Muscle of back (tissue), 11 donors: ENCODE measurements around the gene TTC28. TPM values are rescaled to one million over a fixed set of nuclear protein-coding genes. Genes with fewer than 3 reads are reported as not detected.

Experiments used
- DNase-seq, 3 donors: peaks; one replicate each; pipeline versions ENCODE4 v3.0.0 to v3.0.0-alpha.2; 2013
- polyA plus RNA-seq, 10 donors: library from polyadenylated mRNA; unstranded; fragments of 120-200 nt; gene quantifications; one replicate each; pipeline ENCODE4 v1.2.1, GENCODE V29; 2013; ENCODE audit not compliant: insufficient read length in 10 of 10

Gene TTC28
- polyA plus RNA-seq, 10 donors: 21.0 to 29.9 (median 24.9) TPM

DNA sequence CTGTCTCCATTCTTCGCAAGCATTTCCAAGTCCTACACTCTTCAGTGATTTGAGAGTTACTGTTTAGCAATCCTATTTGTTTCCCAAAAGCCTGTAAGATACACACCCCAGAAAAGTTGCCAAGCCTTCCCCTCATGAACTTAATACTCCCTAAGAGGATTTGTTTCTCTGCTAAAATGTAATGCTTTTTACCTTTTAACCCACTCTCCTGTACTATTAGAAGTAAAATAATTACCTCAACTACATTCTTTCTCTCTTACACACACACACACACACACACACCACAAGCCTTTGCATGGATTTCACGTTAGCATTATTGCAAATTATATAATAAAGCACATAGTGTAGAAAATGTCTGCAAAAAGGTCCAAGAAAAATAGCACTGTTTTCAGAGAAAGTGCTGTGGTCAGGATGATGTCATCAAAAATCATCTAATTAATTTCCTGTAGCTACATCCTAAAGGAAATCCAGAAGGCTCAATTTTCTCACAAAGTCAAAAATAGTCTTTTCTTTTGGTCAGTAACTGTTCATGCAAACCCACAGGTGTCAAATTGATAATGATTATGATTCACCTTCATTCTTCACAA, 396.5 kb downstream of the TTC28 start:
- peak; percentile 48 to 89 (median 77) for DNase-seq

GRCh38 chr22:28282405-28283067, 397.1 kb downstream of the TTC28 start:
- peak in 1 of 3 donors; percentile 19 for DNase-seq

- DNase-seq: no peak
Measured at GRCh38 chr22:28279888-28280287, 399.8 kb downstream of the TTC28 start.

DNA sequence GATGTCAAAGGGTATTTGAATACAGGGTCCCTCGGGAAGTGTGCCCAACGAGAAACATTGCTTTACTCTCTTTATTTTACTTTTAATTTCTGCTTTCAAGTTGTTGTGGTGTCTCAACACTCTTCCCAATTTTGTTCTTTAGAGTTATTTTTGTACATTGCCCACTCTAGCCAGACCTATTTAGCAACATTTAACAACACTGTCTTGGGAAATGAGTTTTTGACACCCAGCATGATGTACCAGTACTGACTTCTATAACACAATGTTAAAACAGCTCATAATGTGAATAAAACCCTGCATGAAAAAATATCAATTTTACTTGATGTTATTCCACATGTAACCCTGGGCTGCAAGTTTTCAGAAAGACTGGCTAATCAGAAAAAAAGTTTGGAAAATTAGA, 410.4 kb downstream of the TTC28 start:
- no peak for DNase-seq

GRCh38 chr22:28268850-28269249, 410.8 kb downstream of the TTC28 start:
- peak in 2 of 3 donors; percentile 36 to 37 for DNase-seq

DNA sequence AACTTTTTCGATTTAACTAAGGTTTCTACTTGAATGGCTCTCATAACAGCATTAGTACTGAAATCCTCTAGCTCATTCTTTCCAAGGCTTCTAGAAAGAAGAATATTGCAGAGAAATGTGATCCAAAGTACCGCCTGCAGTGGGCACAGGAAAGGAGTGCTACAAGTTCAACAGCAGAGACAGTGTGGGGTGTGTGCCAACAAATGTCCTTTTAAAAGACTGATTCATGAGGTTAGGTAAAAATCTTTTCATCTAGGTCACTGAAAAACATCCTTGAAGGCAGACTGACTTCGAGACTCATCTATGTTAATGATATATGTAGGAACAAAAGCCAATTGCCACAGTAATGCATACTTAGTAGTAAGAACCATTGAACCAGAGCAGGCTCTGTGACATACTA, 411.5 kb downstream of the TTC28 start:
- DNase-seq: peak in 1 of 3 donors; percentile 49

DNA sequence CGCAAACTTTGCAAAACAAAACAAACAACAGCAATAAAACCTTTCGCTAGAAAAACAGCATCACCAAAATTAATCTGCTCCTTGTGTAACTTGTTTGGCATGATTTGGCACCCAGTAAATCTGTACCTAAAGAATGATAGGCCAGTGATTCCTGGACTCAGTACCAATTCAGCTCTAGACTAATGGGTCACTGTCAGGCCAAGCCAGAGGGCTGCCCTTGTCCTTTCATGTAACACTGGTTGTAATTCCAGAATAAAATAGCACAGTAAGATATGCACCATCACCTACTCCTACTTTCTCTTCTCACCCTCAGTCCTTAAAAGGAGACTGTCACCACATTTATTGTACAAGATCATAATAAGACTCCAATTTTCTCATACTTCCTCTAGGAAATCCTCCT, 419.0 kb downstream of the TTC28 start:
- DNase-seq: no peak

- DNase-seq: peak in 1 of 3 donors; percentile 49
Measured at GRCh38 chr22:28259774-28260312, 419.8 kb downstream of the TTC28 start.

- no peak for DNase-seq
Measured at GRCh38 chr22:28254396-28254795, 425.2 kb downstream of the TTC28 start.

DNA sequence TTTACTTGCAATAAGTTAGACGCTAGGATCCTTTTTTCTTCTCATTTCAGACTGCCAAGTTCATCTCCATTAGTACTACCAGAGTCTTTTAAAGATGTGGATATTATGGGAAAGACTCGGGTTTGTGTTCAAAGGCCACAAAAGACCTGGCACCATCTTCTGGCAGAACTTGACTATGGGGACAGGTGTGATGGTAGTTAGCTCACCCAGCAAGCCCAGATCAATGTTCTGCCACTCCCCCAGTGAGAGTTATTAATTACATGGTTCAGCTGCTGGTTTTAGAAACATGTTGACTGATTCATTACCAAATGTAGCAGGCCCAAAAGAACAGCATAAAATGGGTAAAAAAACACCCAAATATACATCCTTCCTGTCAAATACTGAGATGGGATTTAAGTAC, 427.1 kb downstream of the TTC28 start:
- no peak for DNase-seq

- DNase-seq: no peak
Measured at GRCh38 chr22:28250036-28250695, 429.5 kb downstream of the TTC28 start.

GRCh38 chr22:28249402-28249801, 430.2 kb downstream of the TTC28 start:
- no peak for DNase-seq

GRCh38 chr22:28247667-28248363, 431.8 kb downstream of the TTC28 start:
- peak in 1 of 3 donors; percentile 32 for DNase-seq

DNA sequence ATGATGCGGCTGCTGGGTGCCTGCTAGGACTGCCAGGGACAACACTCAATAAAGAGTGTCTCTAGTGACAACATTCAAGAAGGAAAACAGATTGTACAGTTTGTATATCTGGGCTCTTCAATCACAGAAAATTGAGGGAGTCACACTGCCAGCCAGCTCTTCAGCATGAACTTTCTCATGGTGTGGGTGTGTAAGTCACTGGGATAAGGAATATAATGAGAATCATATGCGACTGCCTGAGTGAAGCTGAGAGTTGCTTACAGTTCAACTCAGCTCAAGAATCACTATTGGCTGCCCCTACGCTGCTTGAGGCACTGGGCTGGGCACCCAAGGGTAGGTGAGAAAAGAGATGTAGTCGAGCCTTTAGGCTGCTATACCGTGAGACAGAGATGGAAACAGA, 432.5 kb downstream of the TTC28 start:
- peak in 1 of 3 donors; percentile 52 for DNase-seq

GRCh38 chr22:28246397-28246796, 433.2 kb downstream of the TTC28 start:
- peak in 1 of 3 donors; percentile 81 for DNase-seq

- no peak for DNase-seq
Measured at GRCh38 chr22:28245579-28246224, 433.9 kb downstream of the TTC28 start.

- DNase-seq: no peak
Measured at GRCh38 chr22:28244757-28245156, 434.9 kb downstream of the TTC28 start.

DNA sequence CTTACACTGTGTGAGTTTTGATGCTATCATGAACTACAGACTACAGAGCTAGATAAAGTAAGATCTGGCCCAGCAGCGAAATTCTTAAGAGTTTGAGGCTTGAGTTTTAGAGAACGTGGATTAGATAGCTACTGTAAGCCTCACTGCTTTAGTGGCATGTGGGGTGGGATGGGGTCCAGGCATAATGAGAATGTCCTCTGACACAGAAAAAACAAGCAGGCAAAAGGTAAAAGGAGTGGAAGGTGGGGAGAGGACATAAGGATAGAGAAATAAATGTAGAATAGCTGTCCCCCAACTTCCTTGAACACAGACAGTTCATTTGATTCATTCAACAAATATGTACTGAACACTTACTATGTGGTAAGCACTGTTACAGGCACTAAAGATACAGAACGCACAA, 436.1 kb downstream of the TTC28 start:
- no peak for DNase-seq

DNA sequence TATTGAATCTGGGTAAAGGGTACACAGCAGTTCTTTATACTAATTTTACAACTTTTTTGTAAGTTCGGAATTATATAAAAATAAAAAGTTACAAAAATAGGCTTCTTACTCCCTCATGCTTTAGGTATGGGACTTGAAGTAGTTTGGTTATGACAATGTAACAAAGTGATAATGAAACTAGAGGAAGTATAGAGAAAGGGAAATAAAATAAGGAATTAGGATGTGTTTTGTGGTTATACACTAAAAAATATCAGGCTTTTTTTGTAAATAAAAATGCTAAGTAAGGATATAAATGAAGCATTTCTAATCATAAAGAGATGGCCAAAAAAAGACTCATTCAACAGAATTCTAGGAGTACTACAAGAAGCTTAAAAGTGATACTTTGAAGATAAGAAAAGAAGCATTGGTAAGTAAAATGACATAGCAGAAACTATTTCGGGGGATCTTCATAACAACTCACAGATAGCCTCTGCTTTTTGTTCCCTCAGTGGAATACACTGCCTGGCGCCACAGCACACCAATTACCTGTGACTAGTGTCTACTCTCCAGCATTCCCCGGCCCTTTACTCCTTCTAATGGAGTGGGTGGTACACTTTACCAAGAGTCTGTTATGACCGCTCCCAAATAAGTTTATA, 437.9 kb downstream of the TTC28 start:
- DNase-seq: no peak

DNA sequence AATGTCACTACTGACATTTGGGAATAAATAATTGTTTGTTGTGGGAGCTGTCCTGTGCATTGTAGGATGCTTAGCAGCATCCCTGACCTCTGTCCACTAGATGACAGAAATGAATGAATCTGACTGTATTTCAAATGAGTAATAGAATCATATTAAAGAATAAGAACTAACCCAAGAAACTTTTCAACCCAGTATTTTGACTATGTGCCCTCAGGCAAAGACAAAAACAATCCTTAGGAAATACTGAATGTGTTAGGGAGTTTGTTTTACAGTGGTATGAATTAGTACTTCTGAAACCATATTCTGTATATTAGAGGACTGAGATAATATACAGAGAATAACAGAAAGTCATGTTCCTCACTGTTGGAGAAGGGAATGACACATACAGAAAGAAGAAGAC, 439.7 kb downstream of the TTC28 start:
- DNase-seq: no peak

DNA sequence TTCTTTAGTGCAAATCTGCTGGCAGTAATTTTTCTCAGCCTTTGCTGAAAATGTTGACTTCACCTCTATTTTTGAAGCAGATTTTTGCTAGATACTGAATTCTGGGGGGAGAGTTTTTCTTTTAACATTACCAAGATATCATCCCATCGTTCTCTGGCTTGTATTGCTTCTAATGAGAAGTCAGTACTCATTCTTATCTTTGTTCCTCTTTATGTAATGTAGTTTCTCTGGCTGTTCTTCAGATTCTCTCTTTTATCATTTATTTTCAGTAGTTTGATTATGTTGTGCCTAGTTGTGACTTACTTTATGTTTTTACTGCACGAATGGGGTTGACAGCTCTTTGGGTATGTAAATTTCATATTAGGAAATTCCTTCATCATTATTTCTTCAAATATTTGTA, 441.9 kb downstream of the TTC28 start:
- DNase-seq: no peak
